Measurements from ENCODE around the gene MTHFS. TPM values are rescaled to one million over a fixed set of nuclear protein-coding genes. Genes with fewer than 3 reads are reported as not detected.
"Not testable (repeated sequence)": the region's sequence is repeated elsewhere in the genome, so short reads cannot be mapped to it uniquely, and the experiment has no call there.

Gene MTHFS
- 19.1 TPM for total RNA-seq

DNA sequence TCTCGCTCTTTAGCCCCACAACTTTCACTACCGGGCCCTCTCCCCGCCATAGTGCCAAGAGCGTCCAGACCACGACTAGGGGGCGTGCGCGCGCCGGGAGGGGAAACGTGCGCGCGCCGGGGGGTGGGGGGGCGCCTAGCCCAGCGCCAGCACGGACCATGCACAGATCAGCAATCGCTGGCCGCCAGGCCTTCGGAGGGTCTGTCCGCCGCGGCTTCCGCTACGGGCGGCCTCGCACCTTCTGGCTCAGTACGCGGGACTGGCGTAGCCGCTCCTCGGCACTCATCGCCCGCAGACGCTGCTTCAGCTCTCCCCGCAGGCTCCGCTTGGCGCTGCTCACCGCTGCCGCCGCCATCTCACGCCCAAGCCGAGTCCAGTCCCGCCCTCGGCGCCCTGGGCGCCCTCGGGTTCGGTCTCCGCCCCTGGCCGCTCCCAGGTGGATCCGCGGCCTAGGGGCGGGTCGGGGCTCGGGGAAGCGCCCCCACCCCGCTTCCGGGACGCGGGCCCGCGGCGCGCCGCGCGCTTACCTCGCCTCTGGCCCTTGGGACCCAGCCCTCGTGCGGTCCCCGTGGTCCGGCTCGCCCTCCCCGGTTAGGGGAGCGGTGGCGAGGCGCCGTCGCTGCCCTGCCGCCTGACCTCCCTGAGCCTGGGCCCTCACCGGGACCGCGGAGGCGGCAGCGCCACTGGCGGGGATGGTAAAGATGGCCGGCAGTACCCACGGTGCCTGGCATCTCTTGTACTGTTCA is at the start of gene MTHFS:
Gene MTHFS (minus strand): TSS at position 381 of the 746 bp plus-strand sequence. CDS start 26 bp downstream, at position 355.
- Histone ChIP-seq H3K4me3 (ENCODE audit: low read length) (peak within 1 kb of the TSS; percentile 73), H3K27me3 (ENCODE audit: insufficient read depth, low read length) (no peaks in the 10 kb centered on the region), H3K4me1 (ENCODE audit: insufficient read depth, low read length) (peaks cover 47% of the 10 kb centered on the region), H3K9me3 (ENCODE audit: low read depth, low read length) (no peaks in the 10 kb centered on the region)

DNA sequence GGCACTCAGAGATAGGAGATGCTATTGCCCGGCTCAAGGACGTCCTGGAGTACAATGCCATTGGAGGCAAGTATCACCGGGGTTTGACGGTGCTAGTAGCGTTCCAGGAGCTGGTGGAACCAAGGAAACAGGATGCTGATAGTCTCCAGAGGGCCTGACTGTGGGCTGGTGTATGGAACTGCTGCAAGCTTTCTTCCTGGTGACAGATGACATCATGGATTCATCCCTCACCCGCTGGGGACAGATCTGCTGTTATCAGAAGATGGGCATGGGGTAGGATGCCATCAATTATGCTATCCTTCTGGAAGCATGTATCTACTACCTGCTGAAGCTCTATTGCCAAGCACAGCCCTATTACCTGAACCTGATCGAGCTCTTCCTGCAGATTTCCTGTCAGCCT is 47.8 kb upstream of the MTHFS start:
- peaks cover 18% of the 10 kb centered on the region for H3K4me1 ChIP-seq (ENCODE audit: insufficient read depth, low read length)
- no peaks in the 10 kb centered on the region for H3K9me3 ChIP-seq (ENCODE audit: low read depth, low read length)
- no peak overlapping the region for H3K4me3 ChIP-seq (ENCODE audit: low read length)
- H3K27me3 ChIP-seq (ENCODE audit: insufficient read depth, low read length): no peaks in the 10 kb centered on the region

DNA sequence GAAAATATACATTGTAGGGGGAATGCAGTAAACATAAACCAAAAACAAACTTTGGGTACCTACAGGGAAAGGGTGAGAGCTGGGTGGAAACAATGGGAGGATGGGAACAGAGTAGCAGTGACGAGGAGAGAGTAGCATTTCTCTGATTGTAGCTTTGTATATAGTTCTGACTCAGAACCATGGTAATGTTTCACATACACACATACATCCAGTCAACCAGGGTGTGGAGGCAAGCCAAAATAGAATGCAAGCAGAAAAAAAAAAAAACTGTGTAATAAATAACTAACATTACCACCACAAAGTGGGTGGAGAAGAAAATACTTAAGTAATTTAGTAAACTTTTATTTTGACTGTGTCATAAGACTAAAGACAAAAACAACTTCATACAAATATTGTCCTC is 47.0 kb upstream of the MTHFS start:
- Histone ChIP-seq H3K4me3 (ENCODE audit: low read length) (no peak overlapping the region), H3K4me1 (ENCODE audit: insufficient read depth, low read length) (peaks cover 18% of the 10 kb centered on the region), H3K27me3 (ENCODE audit: insufficient read depth, low read length) (no peaks in the 10 kb centered on the region), H3K9me3 (ENCODE audit: low read depth, low read length) (no peaks in the 10 kb centered on the region)

DNA sequence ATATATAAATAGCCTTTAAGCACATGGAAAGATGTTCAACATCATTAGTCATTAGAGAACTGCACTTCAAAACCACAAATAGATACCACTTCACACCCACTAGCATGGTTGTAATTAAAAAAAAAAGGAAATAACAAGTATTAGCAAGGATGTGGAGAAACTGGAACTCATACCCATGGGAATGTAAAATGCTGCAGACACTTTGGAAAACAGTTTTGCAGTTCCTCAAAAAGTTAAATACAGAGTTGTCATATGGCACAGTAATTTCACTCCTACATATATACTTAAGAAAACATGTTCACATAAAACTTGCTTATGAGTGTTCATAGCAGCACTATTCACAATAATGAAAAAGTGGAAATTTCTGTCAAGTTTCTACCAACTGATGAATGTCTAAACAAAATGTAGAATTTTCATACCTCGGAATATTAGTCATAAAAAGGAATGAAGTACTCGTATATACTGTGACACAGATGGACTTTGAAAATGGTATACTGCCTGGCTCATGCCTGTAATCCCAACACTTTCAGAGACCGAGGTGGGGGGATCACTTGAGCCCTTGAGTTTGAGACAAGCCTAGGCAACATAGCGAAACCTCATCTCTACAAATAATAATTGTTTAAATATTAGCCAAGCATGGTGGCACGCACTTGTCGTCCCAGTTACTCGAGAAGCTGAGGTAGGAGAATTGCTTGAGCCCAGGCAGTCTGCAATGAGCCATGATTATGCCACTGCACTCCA is 46.1 kb upstream of the MTHFS start:
- Histone ChIP-seq H3K4me1 (ENCODE audit: insufficient read depth, low read length) (peaks cover 10% of the 10 kb centered on the region), H3K4me3 (ENCODE audit: low read length) (no peak overlapping the region), H3K27me3 (ENCODE audit: insufficient read depth, low read length) (no peaks in the 10 kb centered on the region), H3K9me3 (ENCODE audit: low read depth, low read length) (no peaks in the 10 kb centered on the region)

DNA sequence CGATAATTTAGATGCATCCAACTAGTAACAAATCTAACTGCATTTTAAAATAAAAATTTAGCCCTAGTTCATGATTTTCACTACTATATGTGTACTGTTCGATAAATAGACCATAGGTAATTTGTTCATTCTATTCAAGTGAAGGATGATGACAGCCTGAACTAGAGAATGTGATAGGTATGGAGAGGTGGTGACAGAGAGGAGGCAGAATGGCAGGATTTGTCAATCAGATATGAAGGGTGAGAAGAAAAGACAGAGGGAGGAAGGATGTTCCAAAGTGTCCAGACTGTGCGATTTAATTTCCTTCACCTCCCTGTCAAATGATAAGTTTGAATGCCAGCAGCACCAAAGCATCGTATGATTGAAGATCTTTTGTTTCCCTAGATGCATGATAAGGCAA is 42.6 kb upstream of the MTHFS start:
- Histone ChIP-seq H3K4me3 (ENCODE audit: low read length) (no peak overlapping the region), H3K9me3 (ENCODE audit: low read depth, low read length) (no peaks in the 10 kb centered on the region), H3K4me1 (ENCODE audit: insufficient read depth, low read length) (peaks cover 6% of the 10 kb centered on the region), H3K27me3 (ENCODE audit: insufficient read depth, low read length) (no peaks in the 10 kb centered on the region)

DNA sequence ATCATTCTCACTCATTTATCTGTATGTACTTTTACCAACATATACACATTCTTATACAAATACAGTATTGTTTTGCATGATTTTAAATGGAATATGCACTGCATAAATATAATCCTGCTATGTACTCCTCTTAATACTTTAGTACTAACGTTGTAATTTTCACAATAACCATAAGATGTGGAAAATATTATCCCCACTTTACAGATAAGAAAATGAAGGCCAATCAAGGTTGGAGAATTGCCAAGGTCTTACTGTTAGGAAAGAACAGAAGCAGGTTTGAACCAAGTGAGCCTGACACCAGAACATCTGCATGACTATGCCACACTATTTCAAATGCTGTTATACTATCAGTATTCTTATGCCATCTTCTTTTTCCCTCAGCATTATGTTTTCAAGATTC is 41.3 kb upstream of the MTHFS start:
- no peaks in the 10 kb centered on the region for H3K27me3 ChIP-seq (ENCODE audit: insufficient read depth, low read length)
- H3K9me3 ChIP-seq (ENCODE audit: low read depth, low read length): no peaks in the 10 kb centered on the region
- H3K4me3 ChIP-seq (ENCODE audit: low read length): no peak overlapping the region
- H3K4me1 ChIP-seq (ENCODE audit: insufficient read depth, low read length): peaks cover 9% of the 10 kb centered on the region

DNA sequence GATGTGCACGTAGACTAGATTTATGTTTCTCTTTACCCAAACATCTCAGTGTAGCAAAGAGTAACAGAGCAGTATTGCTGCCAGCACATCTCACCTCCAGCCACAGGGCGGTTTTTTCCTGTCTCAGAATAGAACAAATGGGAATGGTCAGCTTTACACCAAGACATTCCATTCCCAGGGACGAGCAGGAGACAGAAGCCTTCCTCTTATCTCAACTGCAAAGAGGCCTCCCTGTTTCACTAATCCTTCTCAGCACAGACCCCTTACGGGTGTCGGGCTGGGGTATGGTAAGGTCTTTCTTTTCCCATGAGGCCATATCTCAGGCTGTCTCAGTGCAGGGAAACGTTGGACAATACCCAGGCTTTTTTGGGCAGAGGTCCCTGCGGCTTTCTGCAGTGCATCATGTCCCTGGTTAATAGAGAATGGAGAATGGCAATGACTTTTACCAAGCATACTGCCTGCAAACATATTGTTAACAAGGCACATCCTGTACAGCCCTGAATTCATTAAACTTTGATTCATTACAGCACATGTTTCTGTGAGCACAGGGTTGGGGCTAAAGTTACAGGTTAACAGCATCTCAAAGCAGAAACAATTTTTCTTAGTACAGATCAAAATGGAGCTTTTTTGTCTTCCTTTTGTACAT is 38.9 kb upstream of the MTHFS start:
- not testable (repeated sequence) for H3K9me3 ChIP-seq (ENCODE audit: low read depth, low read length); H3K4me3 ChIP-seq (ENCODE audit: low read length); H3K27me3 ChIP-seq (ENCODE audit: insufficient read depth, low read length); H3K4me1 ChIP-seq (ENCODE audit: insufficient read depth, low read length)

DNA sequence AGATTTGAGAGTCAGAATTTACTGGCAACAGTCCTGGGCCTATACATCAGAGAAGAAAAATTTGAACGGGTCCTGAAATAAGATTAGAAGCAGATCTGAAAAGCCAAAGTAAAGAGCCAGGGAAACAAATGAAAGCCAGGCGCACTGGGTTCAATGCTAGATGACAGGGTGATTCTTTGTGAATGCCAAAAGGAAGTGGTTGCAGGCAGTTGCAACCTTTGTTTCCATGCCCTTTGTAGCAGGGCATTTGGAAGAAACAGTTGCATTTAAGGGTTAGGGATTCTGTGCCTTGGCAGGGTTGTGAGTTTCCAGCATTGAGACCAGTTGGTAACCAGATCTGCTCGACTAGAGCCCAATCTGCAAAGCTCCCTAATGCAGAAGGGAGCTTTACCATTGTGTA is 36.4 kb upstream of the MTHFS start:
- H3K4me1 ChIP-seq (ENCODE audit: insufficient read depth, low read length): peaks cover 4% of the 10 kb centered on the region
- no peaks in the 10 kb centered on the region for H3K9me3 ChIP-seq (ENCODE audit: low read depth, low read length)
- H3K4me3 ChIP-seq (ENCODE audit: low read length): no peak overlapping the region
- H3K27me3 ChIP-seq (ENCODE audit: insufficient read depth, low read length): no peaks in the 10 kb centered on the region

DNA sequence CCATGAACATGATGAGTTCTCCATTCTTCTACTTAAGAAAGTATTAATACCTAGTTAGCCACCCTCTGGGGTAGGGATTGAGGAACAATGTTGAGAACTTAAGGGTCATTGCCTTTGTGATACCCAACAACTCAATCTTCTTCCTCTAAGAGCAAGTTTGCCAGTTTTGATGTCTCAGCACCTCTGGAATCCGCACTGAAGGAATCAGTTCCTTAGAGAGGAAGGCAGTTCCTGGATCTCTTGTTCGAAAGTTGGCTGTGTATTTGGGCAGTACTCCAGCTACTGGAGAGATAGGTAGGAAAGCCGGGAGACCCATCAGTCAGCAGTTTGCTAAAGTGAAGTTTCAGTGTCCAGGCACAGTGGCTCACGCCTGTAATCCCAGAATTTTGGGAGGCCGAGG is 35.6 kb upstream of the MTHFS start:
- Histone ChIP-seq H3K4me1 (ENCODE audit: insufficient read depth, low read length) (peaks cover 4% of the 10 kb centered on the region), H3K27me3 (ENCODE audit: insufficient read depth, low read length) (no peaks in the 10 kb centered on the region), H3K4me3 (ENCODE audit: low read length) (no peak overlapping the region), H3K9me3 (ENCODE audit: low read depth, low read length) (no peaks in the 10 kb centered on the region)

DNA sequence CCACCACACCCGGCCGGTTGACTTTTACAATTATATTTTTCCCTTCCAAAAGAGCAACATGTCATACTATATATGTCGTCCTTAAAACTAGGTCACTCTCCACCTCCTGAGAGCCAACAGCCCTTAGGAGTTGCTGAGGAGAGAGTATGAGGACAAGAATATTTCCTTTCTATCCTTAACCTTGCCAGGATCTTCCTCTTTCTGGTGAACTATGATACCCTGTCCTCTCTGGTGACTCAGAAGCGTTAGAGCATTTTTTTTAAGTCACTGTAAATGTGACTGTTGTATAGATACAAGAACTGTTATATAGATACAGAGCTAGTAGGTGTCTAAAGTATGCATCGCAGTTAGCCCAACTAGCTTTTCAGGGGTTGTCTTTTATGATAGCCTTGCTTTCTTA is 33.7 kb upstream of the MTHFS start:
- no peak overlapping the region for H3K4me3 ChIP-seq (ENCODE audit: low read length)
- H3K27me3 ChIP-seq (ENCODE audit: insufficient read depth, low read length): no peaks in the 10 kb centered on the region
- no peaks in the 10 kb centered on the region for H3K9me3 ChIP-seq (ENCODE audit: low read depth, low read length)
- H3K4me1 ChIP-seq (ENCODE audit: insufficient read depth, low read length): peaks cover 4% of the 10 kb centered on the region

DNA sequence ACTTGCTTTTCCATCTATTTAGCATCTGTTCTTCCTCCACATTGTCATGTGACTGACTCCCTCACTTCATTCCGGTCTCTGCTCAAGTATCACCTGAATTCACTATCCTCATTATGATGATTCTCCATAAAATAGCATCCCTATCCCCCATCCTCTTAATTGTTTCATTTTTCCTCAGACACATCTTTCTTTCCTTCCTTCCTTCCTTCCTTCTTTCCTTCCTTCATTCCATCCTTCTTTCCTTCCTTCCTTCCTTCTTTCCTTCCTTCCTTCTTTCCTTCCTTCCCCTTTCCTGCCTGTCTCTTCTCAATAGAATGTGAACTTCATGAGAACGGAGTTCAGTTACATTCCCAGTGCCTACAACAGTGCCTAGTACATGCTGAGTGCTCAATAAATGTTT is 32.6 kb upstream of the MTHFS start:
- no peaks in the 10 kb centered on the region for H3K9me3 ChIP-seq (ENCODE audit: low read depth, low read length)
- H3K27me3 ChIP-seq (ENCODE audit: insufficient read depth, low read length): no peaks in the 10 kb centered on the region
- no peak overlapping the region for H3K4me3 ChIP-seq (ENCODE audit: low read length)

DNA sequence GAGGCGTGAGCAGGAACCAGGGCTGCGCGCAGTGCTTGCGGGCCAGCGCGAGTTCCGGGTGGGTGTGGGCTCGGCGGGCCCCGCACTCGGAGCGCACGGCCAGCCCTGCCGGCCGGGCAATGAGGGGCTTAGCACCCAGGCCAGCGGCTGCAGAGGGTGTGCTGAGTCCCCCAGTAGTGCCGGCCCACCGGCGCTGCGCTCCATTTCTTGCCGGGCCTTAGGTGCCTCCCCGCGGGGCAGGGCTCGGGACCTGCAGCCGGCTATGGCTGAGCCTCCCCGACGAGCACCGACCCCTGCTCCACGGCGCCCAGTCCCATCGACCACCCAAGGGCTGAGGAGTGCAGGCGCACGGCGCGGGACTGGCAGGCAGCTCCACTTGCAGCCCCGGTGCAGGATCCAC is 29.3 kb upstream of the MTHFS start:
- H3K27me3 ChIP-seq (ENCODE audit: insufficient read depth, low read length); H3K9me3 ChIP-seq (ENCODE audit: low read depth, low read length); H3K4me3 ChIP-seq (ENCODE audit: low read length): not testable (repeated sequence)
- peaks cover 16% of the 10 kb centered on the region for H3K4me1 ChIP-seq (ENCODE audit: insufficient read depth, low read length)

More for the DNA sequence above, 32.6 kb upstream of the MTHFS start:
- H3K4me1 ChIP-seq (ENCODE audit: insufficient read depth, low read length): peaks cover 9% of the 10 kb centered on the region

DNA sequence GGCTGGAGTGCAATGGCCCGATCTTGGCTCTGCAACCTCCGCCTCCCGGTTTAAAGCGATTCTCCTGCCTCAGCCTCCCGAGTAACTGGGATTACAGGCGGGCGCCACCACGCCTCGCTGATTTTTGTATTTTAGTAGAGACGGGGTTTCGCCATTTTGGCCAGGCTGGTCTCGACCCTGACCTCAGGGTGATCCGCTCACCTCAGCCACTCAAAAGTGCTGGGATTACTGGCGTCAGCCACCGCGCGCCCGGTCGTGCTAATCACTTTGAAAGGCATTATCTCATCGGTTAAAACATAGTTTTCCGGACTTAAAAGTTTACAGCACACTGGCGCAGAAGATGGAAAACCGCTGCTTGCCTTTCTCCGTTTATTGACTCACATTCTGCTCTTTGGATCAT is 27.6 kb upstream of the MTHFS start:
- Histone ChIP-seq H3K4me3 (ENCODE audit: low read length) (peak overlapping the region; percentile 93), H3K27me3 (ENCODE audit: insufficient read depth, low read length) (no peaks in the 10 kb centered on the region), H3K4me1 (ENCODE audit: insufficient read depth, low read length) (peaks cover 16% of the 10 kb centered on the region), H3K9me3 (ENCODE audit: low read depth, low read length) (peaks cover 9% of the 10 kb centered on the region)

DNA sequence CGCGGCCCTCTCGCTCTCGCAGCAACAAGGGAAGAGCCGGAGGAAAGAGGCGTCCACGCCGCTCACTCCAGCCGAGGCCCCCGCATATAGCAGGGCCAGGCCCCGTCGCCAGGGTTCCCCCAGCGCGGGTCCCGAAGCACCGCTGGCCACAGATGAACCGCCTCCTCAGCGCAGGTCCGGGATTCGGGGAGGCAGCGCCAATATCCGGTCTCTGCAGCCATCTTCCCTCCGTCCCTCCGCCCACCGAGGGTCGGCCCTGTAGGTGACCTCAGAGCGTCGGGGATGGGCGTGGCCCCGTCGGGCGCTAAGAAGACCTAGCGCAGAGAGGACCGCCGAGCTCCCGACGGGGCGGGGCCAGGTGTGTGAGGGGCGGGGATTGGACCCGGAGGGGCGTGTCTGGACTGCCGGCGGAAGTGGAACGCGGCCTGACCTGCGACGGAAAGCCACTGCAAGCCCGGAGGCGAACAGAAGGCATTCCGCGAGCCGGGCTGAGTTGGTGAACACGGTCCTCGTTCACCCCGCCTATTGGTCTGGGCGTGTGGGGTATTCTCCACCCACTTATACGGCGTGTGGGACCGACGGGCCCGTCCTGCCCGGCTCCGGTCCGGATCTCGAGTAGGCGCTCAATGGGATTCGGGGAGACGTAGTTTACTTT is 26.8 kb upstream of the MTHFS start:
- Histone ChIP-seq H3K9me3 (ENCODE audit: low read depth, low read length) (peaks cover 9% of the 10 kb centered on the region), H3K4me1 (ENCODE audit: insufficient read depth, low read length) (peaks cover 16% of the 10 kb centered on the region), H3K27me3 (ENCODE audit: insufficient read depth, low read length) (no peaks in the 10 kb centered on the region), H3K4me3 (ENCODE audit: low read length) (peak overlapping the region; percentile 93)

DNA sequence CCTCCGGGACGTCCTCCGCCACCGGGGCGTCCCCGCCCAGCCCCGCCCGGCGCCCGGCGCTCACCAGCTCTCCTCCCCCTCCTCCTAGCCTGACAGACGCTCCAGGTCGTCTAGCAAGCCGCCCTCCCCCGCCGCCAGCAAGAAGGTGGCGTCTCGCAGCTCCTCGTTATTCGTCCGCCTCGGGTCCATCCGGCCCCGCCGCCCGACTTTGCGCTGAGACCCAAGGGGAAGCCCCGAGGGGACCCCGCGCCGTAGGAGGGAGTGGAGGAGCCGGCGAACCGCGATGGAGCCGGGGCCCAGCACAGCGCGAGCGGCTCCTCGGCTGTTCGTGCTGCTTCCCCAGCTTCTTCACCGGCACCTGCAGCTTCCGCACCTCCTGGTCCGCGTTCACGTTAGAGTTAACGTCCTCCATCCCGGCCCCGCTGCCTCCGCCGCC is 26.3 kb upstream of the MTHFS start:
- H3K27me3 ChIP-seq (ENCODE audit: insufficient read depth, low read length): no peaks in the 10 kb centered on the region

More for the DNA sequence above, 26.3 kb upstream of the MTHFS start:
- Histone ChIP-seq H3K4me3 (ENCODE audit: low read length) (peak overlapping the region; percentile 93), H3K9me3 (ENCODE audit: low read depth, low read length) (peaks cover 9% of the 10 kb centered on the region), H3K4me1 (ENCODE audit: insufficient read depth, low read length) (peaks cover 16% of the 10 kb centered on the region)
